ENCODE results near the gene PPM1E. TPM values are rescaled to one million over a fixed set of nuclear protein-coding genes. Genes with fewer than 3 reads are reported as not detected.
"Not testable (repeated sequence)": the region's sequence is repeated elsewhere in the genome, so short reads cannot be mapped to it uniquely, and the experiment has no call there.

The PPM1E gene
- total RNA-seq: 55.1 TPM

DNA sequence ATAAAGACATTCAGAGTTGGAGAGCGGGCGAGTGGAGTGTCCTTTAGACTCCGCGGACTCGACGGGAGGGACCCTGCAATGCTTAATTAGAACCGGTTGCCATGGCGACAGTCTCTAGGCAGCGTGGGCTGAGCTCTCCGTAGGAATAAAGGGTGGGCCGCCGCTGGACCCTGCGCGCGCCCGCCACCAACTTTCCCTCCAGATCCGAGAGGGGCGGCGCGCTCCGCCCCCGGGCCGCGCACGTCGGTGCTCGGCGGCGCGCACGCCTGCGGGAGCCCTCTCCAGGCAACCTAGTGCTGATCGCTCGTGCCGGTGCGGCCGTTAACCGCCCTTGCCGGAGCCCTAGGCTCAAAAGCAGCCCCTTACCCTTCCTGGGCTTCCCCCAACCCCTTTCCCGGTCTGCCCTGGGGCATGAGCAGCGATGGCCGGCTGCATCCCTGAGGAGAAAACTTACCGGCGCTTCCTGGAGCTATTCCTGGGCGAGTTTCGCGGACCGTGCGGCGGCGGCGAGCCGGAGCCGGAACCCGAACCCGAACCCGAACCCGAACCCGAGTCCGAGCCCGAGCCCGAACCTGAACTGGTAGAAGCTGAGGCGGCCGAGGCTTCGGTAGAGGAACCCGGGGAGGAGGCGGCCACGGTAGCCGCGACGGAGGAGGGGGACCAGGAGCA is at the start of gene PPM1E:
PPM1E (plus strand) TSS at position 278 of the 669 bp plus-strand sequence.
- peak; percentile 54 for DNase-seq

DNA sequence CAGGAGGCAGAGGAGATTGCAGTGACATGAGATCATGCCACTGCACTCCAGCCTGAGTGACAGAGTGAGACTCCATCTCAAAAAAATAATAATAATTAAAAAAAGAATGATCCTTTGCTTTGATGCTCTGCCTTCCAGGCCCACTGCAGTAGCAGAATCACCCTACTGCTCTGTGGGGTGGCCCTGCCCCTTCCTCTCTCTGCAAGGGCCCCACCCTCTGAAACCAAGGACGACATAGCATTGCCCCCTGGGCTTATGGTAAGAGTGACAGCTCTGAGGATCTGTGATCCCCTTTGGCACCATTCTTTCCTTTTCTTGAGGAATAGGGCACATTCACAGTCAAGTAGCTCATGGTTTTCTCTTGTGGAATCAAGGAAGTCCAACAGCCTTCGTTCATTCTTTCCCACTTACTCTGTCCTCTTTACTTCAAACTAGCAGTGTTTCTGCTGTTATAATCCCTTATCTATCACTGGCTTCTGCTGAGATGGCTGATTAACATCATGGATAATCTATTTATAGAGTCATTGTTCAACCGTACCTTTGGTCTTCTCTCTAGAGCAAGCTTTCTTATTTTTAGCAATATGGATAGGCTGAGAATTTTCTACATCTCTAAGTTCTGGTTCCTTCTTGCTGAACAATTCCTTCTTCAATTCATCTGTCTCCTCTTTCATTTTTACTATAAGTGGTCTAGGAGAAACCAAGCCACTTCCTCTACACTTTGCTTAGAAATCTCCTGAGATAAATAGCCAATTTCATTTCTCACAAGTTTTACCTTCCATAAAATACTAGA is 49.1 kb upstream of the PPM1E start:
- no peak for DNase-seq

DNA sequence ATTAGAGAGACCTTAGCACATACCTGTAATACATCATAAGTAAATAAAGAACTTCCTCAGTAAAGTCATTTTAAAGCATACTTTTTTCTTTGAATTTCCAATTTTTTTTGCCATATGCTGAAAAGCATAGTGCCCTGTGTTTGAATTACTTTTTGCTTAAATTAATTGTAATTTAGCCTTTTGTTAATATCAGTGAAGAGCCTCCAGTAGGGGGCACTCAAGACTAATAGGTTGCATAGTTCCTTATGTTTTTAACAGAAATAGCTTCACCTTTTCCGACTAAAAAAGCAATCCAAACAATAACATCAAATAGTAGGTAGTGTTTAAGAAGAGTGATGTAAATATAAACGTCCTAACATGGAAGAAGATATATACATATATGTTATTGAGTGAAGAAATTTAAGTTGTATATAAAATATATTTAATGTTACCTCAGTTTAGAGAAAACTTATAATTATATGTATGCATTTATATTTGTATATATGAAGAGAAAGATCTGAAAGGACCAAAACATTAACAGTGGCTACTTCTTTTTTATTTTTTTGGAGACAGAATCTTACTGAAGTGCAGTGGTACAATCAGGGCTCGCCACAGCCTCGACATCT is 44.6 kb upstream of the PPM1E start:
- no peak for DNase-seq

GRCh38 chr17:58722274-58722673 is 33.4 kb upstream of the PPM1E start:
- no peak for DNase-seq

GRCh38 chr17:58722696-58723095 is 33.0 kb upstream of the PPM1E start:
- DNase-seq: no peak

DNA sequence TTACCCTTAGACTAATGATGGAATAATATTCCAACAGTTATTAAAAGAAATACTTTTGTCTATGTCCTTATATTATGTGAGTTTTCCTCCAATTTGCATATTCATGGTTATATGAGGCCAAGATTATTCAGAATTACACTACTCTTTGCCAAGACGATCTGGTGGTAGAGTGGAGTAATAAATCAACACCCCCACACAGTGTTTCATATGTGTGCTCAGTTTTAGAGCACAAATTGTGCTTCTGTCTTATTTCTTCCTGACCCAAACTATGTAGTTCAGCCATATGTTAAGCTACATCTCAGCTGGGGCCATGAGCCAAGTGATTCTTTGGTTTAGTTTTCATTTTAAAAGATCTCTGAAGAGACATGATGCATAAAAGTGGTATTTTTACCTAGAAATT is 26.9 kb upstream of the PPM1E start:
- DNase-seq: no peak

- no peak for DNase-seq
Measured at GRCh38 chr17:58730937-58731336, 24.7 kb upstream of the PPM1E start.

GRCh38 chr17:58734040-58734439 is 21.6 kb upstream of the PPM1E start:
- no peak for DNase-seq

GRCh38 chr17:58734811-58735210 is 20.8 kb upstream of the PPM1E start:
- no peak for DNase-seq

DNA sequence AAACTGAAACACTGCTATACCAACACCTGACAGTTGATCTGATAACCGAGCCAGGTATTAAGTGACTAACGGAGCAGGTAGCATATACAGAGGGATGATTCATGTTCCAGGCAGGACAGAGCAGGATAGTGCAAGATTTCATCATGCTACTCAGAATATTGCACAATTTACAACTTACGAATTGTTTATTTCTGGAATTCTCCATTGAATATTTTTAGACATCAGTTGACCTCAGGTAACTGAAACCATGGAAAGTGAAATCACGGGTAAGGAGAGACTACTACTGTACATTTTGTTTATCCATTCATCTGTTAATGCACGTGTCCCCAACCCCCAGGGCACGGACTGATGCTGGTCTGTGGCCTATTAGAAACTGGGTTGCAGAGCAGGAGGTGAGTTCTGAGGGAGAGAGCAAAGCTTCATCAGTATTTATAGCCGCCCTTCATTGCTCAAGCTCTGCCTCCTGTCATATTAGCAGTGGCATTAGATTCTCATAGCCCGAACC is 14.5 kb upstream of the PPM1E start:
- no peak for DNase-seq

DNA sequence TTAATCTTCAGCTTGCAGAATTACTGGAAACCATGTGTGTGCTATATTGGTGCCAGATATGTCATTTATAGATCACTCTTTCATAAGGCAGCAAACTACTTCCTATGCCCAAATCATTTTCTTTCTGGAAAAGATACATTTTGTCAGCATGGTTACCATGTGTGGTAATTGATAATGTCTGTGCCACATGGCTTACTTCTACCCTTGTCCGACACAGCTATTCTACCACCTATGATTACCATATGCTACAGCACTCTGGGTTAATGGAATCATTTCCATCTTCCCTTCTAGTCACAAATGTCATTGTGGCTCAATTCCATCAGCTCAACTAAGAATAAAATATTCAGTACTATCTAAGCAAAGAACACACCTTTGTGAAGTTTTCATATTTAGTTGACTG is 8.0 kb upstream of the PPM1E start:
- DNase-seq: no peak

DNA sequence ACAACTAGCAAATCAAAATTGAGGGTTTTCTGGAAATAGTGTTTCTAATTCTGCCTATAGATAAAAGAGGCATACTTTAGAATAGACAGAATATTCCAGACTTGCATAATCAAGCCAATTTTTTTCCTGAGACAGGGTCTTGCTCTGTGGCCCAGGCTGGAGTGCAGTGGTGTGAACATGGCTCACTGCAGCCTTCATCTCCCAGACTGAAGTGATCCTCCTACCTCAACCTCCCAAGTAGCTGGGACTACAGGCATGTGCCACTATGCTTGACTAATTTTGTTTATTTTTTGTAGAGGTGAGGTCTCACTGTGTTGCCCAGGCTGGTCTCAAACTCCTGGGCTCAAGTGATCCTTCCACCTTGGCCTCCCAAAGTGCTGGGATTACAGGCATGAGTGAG is 6.0 kb upstream of the PPM1E start:
- not testable (repeated sequence) for DNase-seq

- DNase-seq: no peak
Measured at GRCh38 chr17:58753026-58753425, 2.6 kb upstream of the PPM1E start.

DNA sequence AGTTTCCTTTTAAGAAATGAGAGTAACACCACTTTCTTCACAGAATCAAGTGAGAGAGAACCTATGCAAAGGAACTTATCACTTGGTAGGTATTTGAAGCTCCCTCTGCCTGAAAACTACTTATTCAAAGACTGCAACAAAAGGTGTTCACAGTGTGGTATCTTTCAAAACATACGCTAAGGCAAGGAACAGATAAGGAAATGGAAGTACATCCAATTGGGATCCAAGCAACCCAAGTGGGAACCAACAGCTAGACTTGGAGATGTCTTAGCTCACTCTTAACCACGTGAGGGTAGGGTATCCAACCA is 431 bp upstream of the PPM1E start:
- no peak for DNase-seq

GRCh38 chr17:58756246-58757161 is 850 bp downstream of the PPM1E start:
- peak; percentile 13 for DNase-seq

DNA sequence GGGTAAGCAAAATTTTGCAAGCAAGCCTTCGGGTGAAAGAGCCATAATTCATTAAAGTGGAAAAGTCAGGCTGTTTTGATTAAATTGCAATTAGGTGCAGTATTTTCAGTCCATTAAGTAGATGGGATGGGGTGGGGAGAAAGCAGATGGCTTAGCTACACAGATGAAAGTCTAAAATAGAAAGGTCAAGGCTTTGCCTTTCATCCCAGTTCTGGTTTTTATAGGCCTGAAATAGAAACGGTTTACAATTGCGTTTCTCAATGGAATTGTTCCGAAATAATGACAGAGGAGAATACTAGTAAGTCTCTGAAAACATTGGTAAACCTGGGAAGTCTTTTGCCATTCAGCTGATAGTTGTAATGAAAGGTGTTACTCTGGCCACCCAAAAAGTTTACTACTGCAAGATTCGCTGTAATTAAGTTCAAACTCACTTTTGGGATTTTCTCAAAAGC is 1.5 kb downstream of the PPM1E start:
- DNase-seq: no peak

DNA sequence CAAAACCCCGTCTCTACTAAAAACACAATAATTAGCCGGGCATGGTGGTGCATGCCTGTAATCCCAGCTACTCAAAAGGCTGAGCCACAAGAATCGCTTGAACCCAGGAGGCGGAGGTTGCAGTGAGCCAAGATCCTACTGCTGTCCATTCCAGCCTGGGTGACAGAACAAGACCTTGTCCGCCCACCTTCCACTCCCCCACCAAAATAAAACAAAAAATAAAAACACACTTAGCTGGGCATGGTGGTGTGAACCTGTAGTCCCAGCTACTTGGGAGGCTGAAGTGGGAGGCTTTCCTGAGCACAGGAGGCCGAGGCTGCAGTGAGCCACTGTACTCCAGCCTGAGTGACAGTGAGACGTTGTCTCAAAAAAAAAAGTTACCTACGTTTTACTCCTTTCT is 3.2 kb downstream of the PPM1E start:
- no peak for DNase-seq

DNA sequence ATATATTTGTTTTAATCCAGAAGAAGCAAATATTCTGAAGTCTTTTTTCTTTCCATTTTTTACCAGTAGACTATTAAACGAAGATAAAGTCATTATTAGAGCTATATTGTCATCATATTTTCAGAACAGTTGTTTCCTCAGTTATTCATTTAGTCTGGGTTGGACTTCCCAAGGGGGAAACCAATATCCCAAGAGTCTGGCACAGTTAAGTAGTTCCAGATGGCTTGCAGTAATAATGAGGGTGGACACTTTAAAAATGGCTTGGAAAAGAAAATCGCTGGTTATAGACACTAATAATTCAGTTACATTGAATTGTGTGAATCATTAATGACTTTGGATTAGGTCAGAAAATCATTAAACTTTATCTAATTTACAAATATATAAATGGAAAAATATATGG is 3.9 kb downstream of the PPM1E start:
- no peak for DNase-seq

- no peak for DNase-seq
Measured at GRCh38 chr17:58760248-58760647, 4.6 kb downstream of the PPM1E start.

- DNase-seq: no peak
Measured at GRCh38 chr17:58763263-58763662, 7.6 kb downstream of the PPM1E start.

DNA sequence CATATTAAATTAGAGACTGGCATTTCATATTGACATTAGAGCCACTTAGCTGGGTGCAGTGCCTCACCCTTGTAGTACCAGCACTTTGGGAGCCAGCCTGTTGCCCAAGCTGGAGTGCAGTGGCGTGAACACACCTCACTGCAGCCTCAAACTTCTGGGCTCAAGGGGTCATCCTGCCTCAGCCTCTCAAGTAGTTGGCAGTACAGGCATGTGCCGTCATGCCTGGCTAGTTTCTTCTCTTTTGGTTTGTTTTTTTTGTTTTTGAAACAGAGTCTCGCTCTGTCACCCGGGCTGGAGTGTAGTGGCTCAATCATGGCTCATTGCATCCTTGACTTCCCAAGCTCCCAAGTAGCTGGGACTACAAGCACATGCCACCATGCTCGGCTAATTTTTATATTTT is 8.7 kb downstream of the PPM1E start:
- no peak for DNase-seq

GRCh38 chr17:58778482-58778881 is 22.8 kb downstream of the PPM1E start:
- not testable (repeated sequence) for DNase-seq
